Activated CD4-positive, alpha-beta T cell treated with anti-CD3 and anti-CD28 coated beads, Interleukin-2, amount 50 U/mL, for 16 hours (primary cell): Measurements from ENCODE around the gene ERVV-1.
A peak's percentile ranks its signal among the peaks of the same experiment; 100 is the strongest.
"Not testable (repeated sequence)": the region's sequence is repeated elsewhere in the genome, so short reads cannot be mapped to it uniquely, and the experiment has no call there.

Experiments
- DNase-seq: peaks from one replicate; pipeline ENCODE4 v3.0.0-alpha.2; 2020

The ERVV-1 gene, protein sequence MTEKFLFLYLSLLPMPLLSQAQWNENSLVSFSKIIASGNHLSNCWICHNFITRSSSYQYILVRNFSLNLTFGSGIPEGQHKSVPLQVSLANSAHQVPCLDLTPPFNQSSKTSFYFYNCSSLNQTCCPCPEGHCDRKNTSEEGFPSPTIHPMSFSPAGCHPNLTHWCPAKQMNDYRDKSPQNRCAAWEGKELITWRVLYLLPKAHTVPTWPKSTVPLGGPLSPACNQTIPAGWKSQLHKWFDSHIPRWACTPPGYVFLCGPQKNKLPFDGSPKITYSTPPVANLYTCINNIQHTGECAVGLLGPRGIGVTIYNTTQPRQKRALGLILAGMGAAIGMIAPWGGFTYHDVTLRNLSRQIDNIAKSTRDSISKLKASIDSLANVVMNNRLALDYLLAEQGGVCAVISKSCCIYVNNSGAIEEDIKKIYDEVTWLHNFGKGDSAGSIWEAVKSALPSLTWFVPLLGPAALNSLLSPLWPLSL

DNA sequence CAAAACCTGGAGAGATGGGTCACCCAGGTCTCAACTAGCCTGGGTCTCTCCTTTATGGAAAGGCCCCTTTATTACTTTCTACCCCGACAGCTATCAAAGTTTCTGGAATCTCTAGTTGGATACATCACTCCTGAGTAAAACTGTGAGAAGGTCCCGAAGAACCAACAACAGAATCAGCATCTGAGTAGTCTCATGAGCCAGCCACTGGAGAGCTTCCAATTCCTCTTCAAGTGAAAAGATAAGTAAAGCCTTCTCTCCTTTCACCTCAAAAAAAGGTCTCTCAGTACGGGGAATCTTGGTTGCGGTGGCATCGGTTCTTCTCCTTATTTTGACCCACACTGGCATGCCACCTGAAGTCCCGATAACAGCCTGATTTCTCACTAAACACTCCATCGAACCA is at the start of gene ERVV-1:
Gene ERVV-1 (plus strand): TSS at position 301 of the 400 bp plus-strand sequence. CDS start 170 bp downstream, outside the sequence.
- no peak for DNase-seq

DNA sequence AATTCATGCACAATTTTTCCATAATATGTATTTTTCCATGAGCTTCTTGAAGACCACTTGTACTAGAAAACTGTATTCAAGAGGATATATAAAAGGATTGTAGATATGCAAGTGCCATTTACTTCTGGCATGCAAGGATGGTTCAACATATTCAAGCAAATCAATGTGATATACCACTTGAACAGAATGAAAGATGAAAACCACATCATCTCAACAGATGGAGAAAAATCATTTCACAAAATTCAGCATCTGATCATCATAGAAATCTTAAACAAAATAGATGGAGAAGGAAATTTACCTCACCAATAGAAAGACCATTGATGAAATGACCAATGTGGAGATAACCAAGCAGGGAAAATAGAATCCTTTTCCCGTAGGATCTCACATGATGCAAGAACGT is 45.9 kb upstream of the ERVV-1 start:
- DNase-seq: no peak

DNA sequence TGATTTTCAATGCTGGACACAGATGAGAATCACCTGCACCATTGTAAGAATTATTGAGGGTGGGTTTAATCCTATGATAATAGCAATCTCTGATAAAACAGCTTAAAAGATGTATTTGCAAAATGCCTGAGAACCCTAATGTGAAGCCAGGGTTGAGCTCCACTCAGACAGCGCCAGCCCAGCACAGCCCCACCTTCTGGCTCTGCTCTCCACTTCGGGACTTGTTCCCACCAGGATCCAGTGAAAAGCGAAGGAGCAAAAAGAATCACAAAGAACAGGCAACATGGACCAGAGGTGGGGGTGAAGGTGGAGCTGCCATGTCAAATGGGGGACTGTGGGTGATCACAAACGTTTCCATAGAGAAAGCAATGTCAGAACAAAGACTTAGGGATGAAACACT is 32.4 kb upstream of the ERVV-1 start:
- DNase-seq: no peak

DNA sequence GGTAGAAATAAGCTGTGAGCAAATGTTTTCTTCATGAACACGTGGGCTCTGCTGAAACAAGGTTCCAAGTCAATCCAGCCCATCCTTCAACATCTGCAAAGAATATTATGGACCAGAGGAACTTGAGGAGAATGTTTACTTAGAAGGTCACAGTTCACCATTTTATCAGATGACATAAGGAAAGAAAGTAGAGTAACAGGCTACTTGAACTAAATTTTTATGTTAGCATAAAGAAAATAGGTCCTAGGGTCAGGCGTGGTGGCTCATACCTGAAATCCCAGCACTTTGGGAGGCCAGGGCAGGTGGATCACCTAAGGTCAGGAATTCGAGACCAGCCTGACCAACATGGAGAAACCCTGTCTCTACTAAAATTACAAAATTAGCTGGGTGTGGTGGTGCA is 30.6 kb upstream of the ERVV-1 start:
- not testable (repeated sequence) for DNase-seq

DNA sequence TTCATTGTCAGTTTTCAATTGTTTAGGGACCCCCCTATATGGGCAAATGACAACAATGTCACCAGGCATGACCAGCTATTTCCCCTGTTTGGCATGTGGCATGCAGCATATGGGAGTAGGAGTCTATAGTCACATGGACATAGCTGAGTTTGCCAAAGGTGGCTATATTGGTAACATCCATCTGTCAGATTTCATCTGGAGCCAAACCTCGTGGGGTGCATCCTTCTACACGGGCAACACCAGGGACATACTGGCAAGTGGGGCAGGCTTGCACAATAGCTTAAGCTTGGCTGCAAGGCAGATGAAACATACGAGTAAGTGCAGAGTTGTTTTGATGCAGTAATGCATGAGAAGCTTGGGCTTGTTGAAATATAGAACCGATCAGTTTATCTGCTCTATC is 26.5 kb upstream of the ERVV-1 start:
- no peak for DNase-seq

DNA sequence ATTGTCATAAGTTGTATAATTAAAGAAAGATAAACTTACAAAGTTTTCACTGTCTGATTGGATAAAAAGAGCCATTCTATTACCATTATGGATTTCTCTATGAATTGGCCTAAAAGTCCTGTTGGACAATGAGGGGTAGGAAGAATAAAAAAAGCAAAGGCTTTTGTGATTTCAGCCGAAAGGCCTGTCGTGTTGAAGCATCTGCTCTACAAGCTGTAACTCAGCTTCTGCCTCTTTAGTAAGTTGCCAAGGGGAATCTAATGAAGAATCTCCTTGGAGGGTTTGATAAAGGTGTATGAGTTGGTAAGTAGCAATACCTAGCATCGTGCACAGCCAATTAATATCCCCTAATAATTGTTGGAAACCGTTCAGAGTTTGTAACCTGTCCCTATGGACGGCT is 25.2 kb upstream of the ERVV-1 start:
- DNase-seq: no peak

DNA sequence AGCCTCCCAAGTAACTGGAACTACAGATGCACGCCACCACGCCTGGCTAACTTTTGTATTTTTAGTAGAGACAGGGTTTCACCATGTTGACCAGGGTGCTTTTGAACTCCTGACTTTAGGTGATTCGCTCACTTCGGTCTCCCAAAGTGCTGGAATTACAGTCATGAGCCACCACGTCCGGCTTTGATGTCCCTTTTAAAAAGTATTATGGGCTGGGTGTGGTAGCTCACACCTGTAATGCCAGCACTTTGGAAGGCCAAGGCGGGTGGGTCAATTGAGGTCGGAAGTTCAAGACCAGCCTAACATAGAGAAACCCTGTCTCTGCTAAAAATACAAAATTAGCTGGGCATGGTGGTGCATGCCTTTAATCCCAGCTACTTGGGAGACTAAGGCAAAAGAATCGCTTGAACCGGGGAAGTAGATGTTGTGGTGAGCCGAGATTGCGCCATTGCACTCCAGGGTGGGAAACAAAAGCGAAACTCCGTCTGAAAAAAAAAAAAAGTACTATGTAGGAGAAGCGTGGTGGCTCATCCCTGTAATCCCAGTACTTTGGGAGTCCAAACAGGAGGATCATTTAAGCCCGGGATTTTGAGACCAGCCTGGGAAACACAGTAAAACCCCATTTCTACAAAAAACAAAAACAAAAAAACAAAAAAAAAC is 22.8 kb upstream of the ERVV-1 start:
- DNase-seq: no peak

DNA sequence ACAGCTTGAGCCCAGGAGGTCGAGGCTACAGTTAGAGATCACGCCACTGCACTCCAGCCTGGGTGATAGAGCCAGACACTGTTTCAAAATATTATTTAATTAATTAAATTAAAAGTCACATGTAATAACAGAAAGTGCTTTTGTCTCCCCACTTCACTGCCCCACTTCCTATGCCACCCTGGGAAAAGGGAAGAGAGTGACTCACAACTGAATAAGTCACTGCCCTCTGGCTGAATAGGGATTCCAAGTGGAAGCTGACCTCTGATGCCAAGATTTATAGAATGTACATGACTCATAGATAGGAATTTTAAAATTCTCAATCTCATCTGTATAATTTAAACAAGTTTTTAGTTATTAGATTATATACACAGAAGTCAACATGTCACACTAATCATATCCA is 22.2 kb upstream of the ERVV-1 start:
- no peak for DNase-seq

DNA sequence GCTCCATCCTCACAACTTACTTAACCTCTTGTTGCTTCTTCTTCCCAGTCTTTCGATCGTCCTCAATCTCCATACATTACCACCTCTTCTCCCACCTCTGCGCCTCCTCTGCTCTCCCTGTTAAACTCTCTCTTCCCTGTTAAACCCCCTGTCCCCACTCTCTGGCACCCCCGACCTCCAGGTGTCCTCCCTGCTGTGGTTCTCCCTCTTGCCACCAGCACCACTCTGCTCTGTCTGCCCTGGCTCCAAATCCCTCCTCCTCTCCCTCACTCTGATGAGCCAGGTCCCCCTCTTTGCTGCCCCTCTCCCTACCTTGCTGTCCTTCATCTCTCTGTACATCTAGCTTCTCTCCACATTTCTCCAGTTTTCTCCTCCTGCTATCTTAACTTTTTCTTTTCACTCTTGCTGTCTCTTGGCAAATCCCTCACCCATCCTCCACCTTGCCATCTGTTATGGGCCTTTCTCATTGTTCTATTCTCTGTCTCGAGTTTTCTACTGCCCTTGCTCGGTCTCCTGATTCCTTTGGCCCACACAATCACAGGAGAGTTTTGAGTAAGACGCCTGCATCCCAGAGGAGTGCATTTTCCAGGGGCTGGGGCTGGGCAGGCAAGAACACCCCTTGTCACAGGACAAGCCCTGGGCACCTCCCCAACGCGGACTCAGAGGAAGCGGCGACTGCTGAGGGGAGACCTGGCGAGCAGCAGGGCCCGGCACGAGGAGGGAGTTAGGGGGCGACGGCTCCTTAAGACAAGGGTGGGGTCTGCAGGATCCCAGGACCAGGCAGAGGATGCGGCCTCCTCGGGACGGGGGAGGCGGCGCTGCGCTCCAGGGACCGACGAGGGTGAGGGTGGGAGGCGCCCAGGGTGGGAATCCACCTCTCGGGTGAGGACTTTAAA is 21.4 kb upstream of the ERVV-1 start:
- no peak for DNase-seq

DNA sequence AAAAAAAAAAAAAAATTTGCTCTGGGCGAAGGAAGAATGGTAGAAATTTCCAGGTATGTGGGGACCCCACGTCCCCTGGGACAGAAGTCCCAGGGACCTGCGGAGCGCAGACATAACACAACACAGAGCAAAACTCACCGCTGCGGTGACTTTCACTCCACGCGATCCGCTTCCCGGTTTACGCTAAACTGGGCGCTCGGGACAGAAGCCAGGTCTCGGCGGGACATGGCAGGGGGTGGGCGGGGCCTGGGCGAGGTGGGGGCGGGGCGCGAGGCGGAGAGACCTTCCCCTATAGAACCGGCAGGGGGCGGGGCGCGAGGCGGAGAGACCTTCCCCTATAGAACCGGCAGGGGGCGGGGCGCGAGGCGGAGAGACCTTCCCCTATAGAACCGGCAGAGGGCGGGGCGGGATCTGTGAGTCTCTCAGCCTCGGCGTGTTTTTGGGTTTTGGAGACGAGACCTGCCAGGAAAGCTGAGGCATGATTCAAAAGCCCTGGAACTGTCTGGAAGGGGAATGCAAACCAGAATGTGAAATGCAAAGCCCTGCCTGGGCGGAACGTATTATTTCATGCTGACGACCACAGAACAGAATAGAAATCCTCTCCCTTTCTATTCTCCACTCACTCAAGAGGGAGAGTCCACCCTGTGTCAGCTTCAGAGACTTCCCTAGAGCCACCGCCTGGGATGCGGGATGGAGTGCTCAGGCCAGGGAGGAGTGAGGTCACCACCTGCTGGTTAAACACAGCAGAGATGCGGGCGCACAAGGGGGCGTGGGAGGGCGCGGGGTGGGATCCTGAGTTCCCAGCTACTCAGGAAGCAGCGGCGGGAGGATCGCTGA is 20.2 kb upstream of the ERVV-1 start:
- peak; percentile 63 for DNase-seq

DNA sequence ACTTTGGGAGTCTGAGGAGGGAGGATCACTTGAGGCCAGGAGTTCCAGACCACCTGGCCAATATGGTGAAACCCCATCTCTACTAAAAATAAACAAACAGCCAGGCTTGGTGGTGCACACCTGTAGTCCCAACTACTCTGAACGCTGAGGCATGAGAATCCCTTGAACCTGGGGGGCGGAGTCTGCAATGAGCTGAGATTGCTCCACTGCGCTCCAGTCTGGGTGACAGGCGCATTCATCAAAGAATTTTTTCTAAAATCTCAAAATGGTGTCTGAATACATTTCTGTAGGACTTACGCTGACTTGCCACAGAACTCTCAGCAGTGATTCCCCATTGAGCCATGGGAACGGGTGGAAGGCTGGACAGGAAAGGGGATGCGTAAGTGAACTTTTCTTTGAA is 18.0 kb upstream of the ERVV-1 start:
- DNase-seq: no peak

DNA sequence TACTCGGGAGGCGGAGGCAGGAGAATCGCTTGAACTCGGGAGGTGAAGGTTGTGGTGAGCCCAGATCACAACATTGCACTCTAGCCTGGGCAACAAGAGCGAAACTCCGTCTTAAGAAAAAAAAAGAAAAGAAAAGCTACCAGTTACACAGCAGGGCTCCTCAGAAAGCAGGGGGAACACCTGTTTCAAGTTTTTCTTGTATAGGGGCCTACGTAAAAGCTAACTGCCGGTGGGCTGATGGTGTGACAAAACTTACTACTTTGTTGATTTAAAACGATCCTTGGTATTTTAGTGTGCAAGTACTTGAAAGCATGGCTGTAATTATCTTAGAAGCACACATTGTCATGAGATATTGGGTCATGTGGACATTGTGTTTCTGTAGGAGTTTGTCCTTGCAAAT is 15.7 kb upstream of the ERVV-1 start:
- no peak for DNase-seq

DNA sequence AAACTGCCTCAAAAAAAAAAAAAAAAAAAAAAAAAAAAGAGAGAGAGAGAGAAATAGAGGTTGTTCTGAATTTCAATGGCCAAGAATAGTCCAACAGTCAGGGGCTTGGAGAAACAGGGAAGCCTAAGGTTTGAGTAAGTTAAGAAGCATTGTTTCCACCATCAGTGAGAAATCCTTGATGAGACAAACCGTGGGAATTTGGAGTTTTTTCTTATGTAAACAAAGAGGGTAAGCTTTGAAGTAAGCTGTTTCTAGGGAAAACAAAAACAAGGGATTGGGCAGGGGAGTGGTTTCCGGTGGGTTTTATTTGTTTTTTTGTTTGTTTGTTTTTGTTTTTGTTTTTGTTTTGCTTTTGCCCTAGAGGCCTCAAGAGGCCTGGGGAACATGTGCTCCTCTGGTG is 11.2 kb upstream of the ERVV-1 start:
- no peak for DNase-seq

DNA sequence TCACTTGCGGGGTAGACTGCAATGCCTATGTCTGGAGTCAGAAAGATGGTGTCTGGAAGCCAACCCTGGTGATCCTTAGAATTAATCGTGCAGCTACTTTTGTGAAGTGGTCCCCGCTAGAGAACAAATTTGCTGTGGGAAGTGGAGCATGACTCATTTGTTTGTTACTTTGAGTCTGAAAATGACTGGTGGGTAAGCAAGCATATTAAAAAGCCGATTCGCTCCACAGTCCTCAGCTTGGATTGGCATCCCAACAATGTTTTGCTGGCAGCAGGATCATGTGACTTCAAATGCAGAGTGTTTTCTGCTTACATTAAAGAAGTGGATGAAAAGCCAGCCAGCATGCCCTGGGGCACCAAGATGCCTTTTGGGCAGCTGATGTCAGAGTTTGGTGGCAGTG is 9.5 kb upstream of the ERVV-1 start:
- DNase-seq: no peak

DNA sequence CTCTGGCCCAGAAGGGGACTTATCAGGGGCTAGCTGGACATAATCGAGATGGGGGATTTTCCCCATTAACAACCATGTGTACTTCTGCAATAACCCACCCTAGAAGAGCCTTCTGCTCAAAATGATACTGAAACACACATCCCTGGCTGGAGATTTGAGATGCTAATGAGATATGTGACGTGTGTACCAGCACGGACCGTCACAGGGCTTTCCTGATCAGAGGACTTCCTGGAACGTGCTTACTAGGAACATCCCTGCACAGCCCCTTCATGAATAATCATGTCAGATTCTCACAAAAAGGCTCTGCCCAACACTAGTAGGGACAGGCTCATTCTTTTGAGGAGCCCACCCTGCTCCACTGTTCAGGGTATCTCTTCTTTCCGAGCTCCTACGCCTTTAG is 6.5 kb upstream of the ERVV-1 start:
- no peak for DNase-seq

DNA sequence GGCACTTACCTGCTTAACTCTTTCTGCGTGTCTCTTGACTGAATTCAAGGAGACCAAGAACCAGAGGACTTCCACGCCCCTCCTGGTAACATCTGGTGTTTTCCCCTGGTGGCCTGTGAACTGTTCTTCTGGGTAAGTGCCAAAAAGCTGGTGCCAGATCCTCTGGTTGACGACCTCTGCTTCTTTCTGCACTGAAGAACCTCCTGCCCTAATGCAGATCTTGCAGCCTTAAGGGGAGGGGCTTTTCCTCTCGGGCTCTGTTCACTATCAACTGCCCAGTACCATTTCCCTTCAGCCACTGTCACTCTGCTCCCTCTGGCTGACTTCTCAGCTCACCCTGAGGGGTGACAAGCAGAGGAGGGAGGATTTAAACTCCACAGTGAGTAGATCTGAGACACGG is 6.1 kb upstream of the ERVV-1 start:
- DNase-seq: no peak

DNA sequence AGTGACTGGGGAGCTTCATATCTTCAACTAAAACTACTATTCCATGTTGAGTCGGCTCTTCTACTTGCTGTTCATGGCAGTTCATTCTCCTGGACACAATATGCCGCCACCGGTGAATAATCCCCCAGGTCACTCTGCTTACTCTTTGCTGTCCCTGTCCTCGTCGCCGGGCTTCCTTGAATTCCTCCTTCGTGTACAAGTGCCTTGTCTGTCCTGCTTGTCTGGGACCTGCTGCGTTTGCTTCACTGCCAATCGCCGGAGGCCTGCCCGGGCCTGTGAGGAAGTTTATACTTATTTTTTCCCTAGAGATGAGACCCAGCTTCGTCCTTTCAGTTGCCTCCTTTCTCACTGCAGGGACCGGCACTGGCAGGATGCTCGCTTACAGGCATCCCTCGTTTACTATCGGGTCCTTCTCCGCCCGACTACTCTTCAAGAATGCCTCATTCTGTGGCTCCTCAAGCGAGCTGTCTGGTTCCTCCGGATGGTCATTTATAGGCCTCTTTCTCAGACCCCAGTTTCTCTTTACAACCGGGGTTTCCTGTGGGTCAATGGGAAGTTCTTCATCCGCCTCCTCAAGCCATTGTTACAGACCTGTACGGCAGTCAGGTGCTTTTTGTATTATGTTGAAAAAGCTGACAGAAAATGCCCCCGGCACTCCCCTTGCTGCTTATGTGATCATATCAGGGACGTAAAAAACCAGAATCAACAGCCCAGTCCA is 5.5 kb upstream of the ERVV-1 start:
- DNase-seq: no peak

DNA sequence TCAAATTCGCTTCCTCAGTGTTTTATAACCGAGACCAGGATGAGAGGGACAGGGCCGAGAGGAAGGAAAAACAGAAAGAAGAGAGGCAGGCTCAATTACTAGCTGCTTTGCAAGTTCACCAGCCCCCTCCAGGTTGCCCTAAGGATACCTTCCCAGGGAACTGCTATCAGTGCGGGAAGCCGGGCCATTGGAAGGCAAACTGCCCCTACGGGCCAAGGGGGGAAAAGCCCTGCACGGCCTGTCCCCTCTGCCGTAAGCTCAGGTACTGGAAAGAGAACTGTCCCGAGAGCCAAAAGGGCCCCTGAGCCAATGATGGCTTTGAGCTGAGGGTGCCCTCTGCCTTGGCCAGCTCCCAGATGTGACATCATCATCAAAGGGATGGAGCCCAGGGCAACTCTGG is 3.2 kb upstream of the ERVV-1 start:
- DNase-seq: no peak

DNA sequence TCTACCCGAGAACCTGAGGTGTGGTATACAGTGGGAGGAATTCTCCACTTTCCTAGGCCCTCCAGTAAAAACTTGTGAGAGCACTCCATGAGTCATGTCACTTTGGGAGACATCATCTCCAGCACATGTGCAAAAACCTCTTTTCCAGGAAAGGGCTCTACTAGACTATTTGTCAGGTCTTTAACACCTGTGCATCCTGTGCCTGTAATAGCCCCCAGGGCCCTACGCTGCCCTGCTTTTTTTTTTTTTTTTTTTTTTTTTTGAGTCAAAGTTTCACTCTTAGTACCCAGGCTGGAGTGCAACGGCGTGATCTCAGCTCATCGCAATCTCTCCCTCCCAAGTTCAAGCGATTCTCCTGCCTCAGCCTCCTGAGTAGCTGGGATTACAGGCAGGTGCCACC is 1.7 kb upstream of the ERVV-1 start:
- DNase-seq: no peak

DNA sequence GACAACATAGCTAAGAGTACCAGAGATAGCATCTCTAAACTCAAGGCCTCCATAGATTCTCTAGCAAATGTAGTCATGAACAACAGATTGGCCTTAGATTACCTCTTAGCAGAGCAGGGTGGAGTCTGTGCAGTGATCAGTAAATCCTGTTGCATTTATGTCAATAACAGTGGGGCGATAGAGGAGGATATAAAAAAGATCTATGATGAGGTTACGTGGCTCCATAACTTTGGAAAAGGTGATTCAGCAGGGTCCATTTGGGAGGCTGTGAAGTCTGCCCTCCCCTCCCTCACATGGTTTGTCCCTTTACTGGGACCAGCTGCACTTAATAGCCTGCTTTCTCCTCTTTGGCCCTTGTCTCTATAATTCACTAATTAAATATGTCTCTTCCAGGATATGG is 1.4 kb downstream of the ERVV-1 start:
- no peak for DNase-seq

DNA sequence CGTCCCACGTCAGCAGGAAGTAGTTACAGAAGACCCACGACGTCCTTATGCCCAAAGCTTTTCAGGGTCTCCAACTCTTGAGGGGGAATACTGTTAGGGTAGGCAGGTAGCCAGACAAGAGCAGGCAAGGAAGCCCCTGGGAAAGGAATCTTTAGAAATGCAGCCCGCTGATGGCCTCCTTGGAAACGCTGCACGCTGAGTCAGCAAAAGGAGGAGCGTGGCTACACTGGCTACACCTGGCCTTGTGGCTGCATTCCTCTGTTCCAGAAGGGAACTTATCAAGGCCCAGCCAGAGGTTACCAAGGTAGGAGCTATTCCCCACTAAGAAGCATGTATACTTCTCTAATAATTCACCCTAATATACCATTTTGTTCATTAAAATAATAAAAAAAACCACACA is 2.0 kb downstream of the ERVV-1 start:
- no peak for DNase-seq

DNA sequence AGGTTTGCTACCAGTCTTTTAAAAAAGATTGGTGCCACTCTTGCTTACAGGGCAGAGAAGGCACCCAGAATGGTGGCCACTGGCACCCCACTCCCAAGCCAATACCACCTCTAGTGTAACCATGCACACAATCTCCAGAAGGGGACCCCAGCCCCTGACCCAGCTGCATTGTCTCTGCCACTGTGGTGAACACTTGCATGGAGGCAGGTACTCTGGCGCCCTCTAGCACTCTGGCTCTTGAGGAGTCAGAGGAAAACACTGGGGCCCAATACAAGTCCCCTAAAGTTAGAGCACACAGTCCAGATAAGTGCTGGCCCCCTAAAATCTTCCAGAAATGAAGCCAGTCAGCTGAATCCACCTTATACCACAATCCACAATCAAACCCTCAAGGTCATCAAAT is 6.0 kb downstream of the ERVV-1 start:
- no peak for DNase-seq
